NOMO-1 treated with DMSO at 0.1 percent for 48 hours (cell line): Measurements from ENCODE around the gene TMEM168.
"Not testable (repeated sequence)": the region's sequence is repeated elsewhere in the genome, so short reads cannot be mapped to it uniquely, and the experiment has no call there.

Source experiments
- DNase-seq: peaks from one replicate; lab custom pipeline; 2025; ENCODE audit not compliant: unreplicated experiment; lab: John Stamatoyannopoulos, UW

The TMEM168 gene

GRCh38 chr7:112789817-112790585, at the start of gene TMEM168:
Gene TMEM168 (minus strand): TSS chr7:112790393. CDS start chr7:112784825, 5,568 bp downstream.
- DNase-seq = peak; percentile 58

- DNase-seq = not testable (repeated sequence)
Measured at GRCh38 chr7:112835928-112836327, 45.7 kb upstream of the TMEM168 start.

DNA sequence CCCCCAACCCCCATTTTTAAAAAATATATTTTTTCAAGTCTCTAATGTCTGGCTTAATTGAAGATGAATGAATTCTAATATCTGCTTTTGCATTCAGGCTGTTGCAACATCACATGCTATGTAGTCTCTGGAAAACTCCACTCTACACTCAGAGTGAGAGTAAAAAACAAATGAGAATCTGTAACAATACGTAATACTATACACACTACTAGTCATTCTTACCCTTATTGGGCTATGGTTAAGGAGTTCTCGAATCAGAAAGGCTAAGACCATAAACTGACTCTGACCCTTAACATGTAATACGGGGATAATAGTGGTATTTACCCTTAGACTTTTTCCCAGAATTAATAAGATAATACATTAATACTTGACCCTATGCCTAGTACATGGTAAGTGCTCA, 42.9 kb upstream of the TMEM168 start:
- no peak for DNase-seq

DNA sequence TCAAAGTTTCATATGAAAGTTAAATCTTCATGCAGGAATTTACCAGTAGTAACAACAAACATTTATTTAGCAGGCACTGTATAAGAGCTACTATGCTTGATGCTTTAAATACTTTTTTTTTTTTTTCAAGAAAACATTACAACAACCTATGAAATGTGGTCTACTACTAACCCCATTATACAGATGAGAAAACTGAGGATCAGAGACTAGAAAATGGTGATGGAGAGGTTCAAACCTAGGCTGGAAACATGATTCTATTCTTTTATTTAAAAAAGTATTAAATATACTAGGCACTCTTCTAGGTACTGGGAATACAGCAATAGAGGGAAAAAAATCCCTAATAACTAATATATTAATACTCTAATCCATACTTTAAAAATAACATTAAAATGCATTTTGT, 40.6 kb upstream of the TMEM168 start:
- no peak for DNase-seq

- no peak for DNase-seq
Measured at GRCh38 chr7:112828696-112829095, 38.5 kb upstream of the TMEM168 start.

DNA sequence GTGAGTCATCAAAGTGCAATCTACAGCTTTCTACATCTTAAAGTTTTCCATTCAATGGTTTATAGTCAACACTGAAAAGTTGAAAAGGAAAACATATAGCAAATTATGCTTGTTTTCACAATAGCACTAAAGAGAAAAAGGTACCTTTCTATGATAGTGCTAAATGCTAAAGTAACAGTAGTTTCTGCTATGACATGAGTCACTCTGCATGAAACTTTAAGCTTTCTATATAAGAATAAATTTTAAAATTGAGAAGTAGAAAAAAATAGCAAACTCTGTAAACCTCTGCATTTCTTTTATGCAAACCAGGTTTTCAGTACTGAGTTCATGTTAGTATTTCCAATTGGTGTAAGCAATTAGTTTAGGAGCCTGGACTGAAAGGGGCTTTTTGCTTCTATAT, 31.2 kb upstream of the TMEM168 start:
- no peak for DNase-seq

DNA sequence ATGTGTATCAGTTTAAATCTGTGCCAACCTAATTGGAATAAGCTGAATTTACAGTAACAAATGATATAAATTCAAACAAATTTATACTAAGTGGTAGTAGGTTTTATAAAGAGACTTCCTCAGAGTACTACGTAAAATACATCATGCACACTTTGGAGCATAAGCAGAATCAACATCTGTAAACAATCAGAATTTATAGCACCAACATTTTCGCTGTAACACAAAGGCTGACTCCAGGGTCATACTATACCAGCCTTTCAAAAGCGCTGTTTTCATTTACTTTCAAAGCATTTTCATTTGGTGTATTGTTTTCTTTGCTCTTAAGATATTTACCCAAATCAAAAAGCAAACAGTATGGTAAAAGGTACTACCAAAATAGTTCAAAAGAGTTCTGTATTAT, 29.3 kb upstream of the TMEM168 start:
- DNase-seq = no peak

DNA sequence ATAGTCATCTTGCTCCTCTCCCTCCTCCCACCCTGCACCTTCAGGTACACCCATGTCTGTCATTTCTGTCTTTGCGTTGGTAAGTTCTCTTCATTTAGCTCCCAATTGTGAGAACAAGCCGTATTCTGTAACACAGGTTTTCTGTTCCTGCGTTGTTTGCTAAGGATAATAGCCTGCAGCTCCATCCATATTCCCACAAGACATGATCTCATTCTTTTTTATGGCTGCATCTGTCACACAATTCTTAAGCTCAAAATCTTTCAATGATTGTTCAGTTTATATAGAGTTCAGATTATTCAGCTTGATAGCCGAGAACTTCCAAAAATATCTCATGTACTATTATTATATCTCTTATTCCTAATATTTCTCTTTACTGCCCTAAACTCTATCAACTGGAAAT, 16.0 kb upstream of the TMEM168 start:
- DNase-seq = no peak

GRCh38 chr7:112802406-112802805, 12.2 kb upstream of the TMEM168 start:
- no peak for DNase-seq

DNA sequence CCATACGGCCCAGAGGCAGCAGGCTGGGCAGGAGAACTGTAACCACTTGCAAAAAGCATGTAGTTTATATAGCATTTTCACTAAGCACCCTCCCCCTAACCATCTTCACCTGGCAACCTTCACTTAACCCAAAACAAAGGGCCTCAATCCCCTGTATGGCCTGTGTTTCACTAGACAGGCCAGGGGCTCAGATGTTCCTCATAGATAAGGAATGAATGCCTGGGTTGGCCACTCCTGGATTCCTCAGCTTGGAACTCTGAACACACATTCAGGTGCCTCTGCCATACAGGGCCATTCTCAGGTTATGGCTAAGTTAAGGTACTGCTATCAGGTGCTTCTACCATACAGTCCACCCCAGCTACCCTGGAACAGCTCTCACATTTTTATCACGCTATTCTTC, 10.3 kb upstream of the TMEM168 start:
- no peak for DNase-seq

GRCh38 chr7:112799448-112800120, 9.4 kb upstream of the TMEM168 start:
- DNase-seq = no peak

- DNase-seq = peak; percentile 22
Measured at GRCh38 chr7:112798274-112799159, 8.3 kb upstream of the TMEM168 start.

- not testable (repeated sequence) for DNase-seq
Measured at GRCh38 chr7:112796552-112796951, 6.4 kb upstream of the TMEM168 start.

DNA sequence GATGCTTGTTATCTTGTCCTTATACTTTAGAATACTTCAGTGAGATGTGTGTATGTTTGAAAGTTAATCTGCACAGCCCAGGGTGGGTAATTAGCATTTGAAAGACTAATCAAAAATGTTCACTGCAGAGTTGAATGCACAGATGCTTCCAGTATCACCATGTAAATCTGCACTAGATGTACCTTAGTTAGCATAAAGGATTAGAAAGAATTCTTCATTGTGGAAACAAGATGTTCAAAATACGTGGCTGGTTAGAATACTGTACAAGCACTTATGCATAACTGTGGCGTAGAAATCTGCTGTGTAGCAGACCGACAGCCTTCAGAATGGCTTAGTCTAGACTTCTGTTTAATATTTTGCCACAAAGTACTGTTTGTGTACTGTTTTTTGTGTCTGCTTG, 2.2 kb upstream of the TMEM168 start:
- DNase-seq = no peak

DNA sequence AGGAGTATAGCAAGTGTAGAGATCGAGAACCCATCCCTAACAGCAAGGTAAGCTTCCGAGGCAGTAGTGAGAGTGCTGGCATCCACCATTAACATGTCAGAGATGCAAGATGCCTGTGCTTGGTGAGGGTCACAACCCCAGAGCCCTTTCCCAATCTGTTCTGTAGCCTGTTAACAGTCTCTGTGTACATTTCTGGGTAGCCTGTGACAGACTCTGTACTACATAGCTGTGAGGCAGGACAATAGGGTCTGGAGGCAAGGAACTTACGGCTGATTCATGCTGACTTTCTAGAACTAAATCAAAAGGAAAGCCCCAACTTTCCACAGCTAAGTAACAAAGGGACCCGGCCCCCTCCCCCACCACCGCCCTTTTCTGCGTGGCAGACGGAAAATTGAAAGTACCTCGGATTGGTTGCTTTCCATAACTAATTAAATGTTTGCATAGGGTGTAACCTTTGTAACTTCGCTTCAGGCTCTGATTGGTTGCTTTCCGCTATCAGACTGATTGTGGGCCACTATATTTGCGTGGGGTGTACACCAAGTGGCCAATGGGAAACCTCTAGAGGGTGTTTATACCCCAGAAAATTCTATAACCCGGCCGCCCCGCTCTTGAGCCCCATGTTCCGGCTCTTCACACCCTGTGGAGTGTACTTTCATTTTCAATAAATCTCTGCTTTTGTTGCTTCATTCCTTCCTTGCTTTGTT, 1.4 kb upstream of the TMEM168 start:
- no peak for DNase-seq

DNA sequence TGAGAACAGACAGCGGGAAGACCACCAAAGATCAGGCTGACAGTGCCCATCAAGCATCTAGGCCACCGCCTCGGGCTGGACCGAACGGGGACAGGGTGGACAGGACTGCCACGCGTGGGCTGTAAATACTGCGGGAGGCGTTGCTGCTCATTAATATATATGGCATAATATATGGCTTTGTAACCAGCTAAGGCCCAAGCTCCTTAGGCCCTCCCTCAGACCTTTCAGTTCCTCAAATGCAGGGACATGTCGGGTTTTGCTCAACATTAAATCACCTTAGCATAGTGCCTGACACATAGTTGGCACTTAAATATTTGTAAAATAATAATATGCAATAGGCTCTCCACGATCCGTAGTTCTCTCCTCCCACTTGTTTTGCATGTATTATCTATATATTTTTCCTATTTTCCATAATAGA, 402 bp upstream of the TMEM168 start:
- DNase-seq = peak; percentile 75

DNA sequence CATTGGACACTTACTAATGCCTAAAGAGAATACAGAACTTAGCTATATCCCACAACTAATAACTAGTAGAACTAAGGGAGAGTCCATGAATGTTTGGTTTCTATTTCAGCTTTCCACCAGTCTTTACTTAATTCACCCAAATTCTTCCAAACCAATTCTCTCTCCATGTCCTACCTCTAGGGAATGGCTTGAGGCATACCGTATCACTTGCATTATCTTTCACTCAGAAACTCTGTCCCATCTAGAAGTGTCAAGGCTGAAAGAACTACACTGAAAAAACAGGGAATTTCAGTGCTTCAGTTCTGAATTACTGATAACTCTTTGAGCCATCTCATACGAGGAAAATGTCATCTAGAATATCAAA, 758 bp downstream of the TMEM168 start:
- DNase-seq = no peak

- DNase-seq = no peak
Measured at GRCh38 chr7:112788778-112789343, 1.3 kb downstream of the TMEM168 start.

DNA sequence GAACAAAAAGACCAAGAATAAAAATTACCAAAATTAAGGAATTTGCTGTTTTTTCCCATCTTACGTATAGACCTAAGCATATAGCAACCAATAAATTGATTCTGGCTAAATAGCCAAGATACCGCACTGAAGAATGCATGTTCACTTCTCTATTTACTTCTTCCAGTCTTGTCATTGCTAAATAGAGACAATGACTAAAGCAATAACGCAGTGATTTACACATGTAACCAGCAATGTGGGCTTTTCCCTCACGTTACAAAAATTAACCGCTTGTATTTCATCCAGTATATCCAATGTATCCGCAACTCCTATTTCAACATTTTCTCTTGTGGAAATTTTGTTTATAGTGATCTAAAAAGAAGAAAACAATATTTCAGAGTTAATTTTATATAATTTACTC, 5.6 kb downstream of the TMEM168 start:
- no peak for DNase-seq

GRCh38 chr7:112782498-112782897, 7.7 kb downstream of the TMEM168 start:
- DNase-seq = no peak

DNA sequence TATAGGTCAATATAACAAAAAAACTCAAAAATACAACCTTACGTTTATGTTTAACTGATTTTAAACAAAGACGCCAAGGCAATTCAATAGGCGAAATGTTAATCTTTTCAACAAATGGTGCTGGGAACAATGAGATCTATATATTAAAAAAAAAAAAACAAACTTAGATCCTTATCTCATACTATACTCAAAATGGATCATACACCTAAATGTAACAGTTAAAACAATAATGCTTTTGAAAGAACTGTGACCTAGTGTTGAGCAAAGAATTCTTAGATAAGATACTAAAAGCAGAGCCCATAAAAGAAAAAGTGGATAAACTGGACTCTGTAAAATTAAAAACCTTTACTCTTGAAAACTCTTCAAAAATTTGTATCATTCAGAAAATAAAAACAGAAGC, 8.6 kb downstream of the TMEM168 start:
- no peak for DNase-seq
